Activated naive CD4-positive, alpha-beta T cell treated with anti-CD3 and anti-CD28 coated beads, Interleukin-2, amount 10 ng/mL, durations not matched to agents 7 days and 5 days (primary cell): Measurements from ENCODE around the gene UGP2.
"Not testable (repeated sequence)": the region's sequence is repeated elsewhere in the genome, so short reads cannot be mapped to it uniquely, and the experiment has no call there.

Experiments used
- CTCF ChIA-PET: fragments of 350-600 bp; sonication (Branson Sonifier 250); formaldehyde crosslinking; loops from one replicate; lab custom pipeline; 2021; ENCODE audit warnings: antibody characterized with exemption; lab: Charles Lee
- DNase-seq: peaks from one replicate; pipeline ENCODE4 v3.0.0-alpha.2; 2020
- H3K27ac Mint-ChIP-seq: one replicate; pipeline ENCODE4 v1.8.0; 2021; ENCODE audit warnings: mild to moderate bottlenecking, moderate library complexity, mixed read lengths
- H3K27me3 Mint-ChIP-seq: one replicate; pipeline ENCODE4 v1.8.0; 2021; ENCODE audit warnings: mild to moderate bottlenecking, mixed read lengths
- H3K36me3 Mint-ChIP-seq: one replicate; pipeline ENCODE4 v1.8.0; 2021; ENCODE audit warnings: mixed read lengths
- H3K4me1 Mint-ChIP-seq: one replicate; pipeline ENCODE4 v1.8.0; 2021; ENCODE audit warnings: mixed read lengths
- H3K4me3 Mint-ChIP-seq: one replicate; pipeline ENCODE4 v1.8.0; 2021; ENCODE audit warnings: mild to moderate bottlenecking, moderate library complexity, mixed read lengths
- H3K9me3 Mint-ChIP-seq: one replicate; pipeline ENCODE4 v1.8.0; 2021; ENCODE audit warnings: mixed read lengths

The UGP2 gene

GRCh38 chr2:63841254-63842022, at the start of gene UGP2:
Gene UGP2 (plus strand): TSS chr2:63841896. CDS start chr2:63842186, 290 bp downstream.
- H3K9me3 Mint-ChIP-seq: no peaks in the 10 kb centered on the region
- peaks cover 51% of the 10 kb centered on the region for H3K36me3 Mint-ChIP-seq
- peak; percentile 94 for DNase-seq
- peak within 1 kb of the TSS; percentile 95 for H3K4me3 Mint-ChIP-seq
- H3K27ac Mint-ChIP-seq: peak within 1 kb of the TSS; percentile 100
- H3K4me1 Mint-ChIP-seq: peaks cover 54% of the 10 kb centered on the region
- peaks cover 9% of the 10 kb centered on the region for H3K27me3 Mint-ChIP-seq
- CTCF ChIA-PET: interaction anchor here (0.9 to 3.6 kb wide), 5 partner anchors 11 to 150 kb away, joined by 3 to 32 read pairs (median 6); no protein-coding TSS in a partner anchor

DNA sequence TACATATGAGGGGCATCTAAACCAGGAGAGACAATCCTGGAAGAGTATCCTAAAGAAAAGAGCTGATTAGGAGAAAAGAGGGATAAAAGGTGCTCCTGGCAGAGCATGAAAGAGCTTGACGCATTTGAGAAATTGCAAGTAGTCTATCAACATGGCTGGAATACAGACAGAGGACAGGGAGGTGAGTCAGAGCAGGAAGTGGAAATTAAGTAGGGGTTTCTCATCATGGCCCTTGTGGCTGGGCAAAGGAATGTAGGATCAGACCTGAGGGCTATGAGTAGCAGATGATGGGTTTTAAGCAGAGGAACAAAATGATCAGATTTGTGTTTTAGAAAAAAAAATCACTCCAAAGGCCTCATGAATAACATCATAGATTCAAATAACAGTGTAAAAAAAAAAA, 49.2 kb upstream of the UGP2 start:
- peaks cover 9% of the 10 kb centered on the region for H3K27me3 Mint-ChIP-seq
- H3K9me3 Mint-ChIP-seq: peaks cover 2% of the 10 kb centered on the region
- no peak overlapping the region for H3K27ac Mint-ChIP-seq
- no peak for DNase-seq
- CTCF ChIA-PET: no interaction called here
- H3K4me3 Mint-ChIP-seq: no peak overlapping the region
- no peaks in the 10 kb centered on the region for H3K36me3 Mint-ChIP-seq
- H3K4me1 Mint-ChIP-seq: no peaks in the 10 kb centered on the region

DNA sequence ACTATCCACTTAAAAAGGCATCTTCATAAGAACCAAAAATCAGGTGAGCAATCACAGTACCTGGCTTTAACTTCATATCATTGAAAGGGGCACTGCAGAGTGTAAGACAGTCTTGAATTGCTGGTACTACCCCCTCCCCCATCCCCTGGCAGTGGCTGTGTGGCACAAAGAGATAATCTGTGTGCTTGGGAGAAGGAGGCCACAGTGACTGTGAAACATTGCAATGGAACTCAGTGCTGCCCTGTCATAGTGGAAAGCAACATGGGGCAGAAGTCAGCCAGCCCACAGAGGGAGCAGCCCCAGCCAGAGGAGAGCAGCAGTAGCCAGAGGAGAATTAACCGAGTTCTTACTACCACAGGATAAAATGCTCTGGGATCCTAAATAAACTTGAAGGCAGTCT, 45.3 kb upstream of the UGP2 start:
- no peak overlapping the region for H3K27ac Mint-ChIP-seq
- no peaks in the 10 kb centered on the region for H3K36me3 Mint-ChIP-seq
- DNase-seq: no peak
- H3K27me3 Mint-ChIP-seq: peaks cover 9% of the 10 kb centered on the region
- H3K4me3 Mint-ChIP-seq: no peak overlapping the region
- H3K4me1 Mint-ChIP-seq: no peaks in the 10 kb centered on the region
- H3K9me3 Mint-ChIP-seq: peaks cover 2% of the 10 kb centered on the region
- CTCF ChIA-PET: no interaction called here

GRCh38 chr2:63796796-63797195, 44.9 kb upstream of the UGP2 start:
- Mint-ChIP-seq H3K36me3 (no peaks in the 10 kb centered on the region), H3K4me3 (no peak overlapping the region), H3K9me3 (peaks cover 2% of the 10 kb centered on the region), H3K27me3 (peaks cover 9% of the 10 kb centered on the region), H3K27ac (no peak overlapping the region), H3K4me1 (no peaks in the 10 kb centered on the region)
- DNase-seq: no peak
- CTCF ChIA-PET: no interaction called here

DNA sequence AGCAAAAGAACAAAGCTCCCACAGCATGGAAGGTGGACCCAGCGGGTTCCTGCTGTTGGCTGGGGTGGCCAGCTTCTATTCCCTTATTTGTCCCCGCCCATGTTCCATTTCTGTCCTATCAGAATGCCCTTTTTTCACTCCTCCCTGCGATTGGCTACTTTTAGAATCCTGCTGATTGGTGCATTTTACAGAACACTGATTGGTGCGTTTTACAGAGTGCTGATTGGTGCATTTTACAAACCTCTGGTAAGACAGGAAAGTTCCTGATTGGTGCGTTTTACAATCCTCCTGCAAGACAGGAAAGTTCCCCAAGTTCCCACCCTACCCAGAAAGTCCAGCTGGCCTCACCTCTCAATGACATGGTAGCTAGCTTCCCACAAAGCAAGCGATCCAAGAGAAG, 40.2 kb upstream of the UGP2 start:
- CTCF ChIA-PET: no interaction called here
- Mint-ChIP-seq H3K27me3 (peaks cover 5% of the 10 kb centered on the region), H3K27ac (no peak overlapping the region), H3K4me3 (no peak overlapping the region), H3K9me3 (no peaks in the 10 kb centered on the region), H3K36me3 (no peaks in the 10 kb centered on the region), H3K4me1 (no peaks in the 10 kb centered on the region)
- no peak for DNase-seq

- Mint-ChIP-seq H3K9me3 (peaks cover 2% of the 10 kb centered on the region), H3K27me3 (no peaks in the 10 kb centered on the region), H3K4me1 (no peaks in the 10 kb centered on the region), H3K4me3 (no peak overlapping the region), H3K36me3 (no peaks in the 10 kb centered on the region), H3K27ac (no peak overlapping the region)
- no peak for DNase-seq
- CTCF ChIA-PET: no interaction called here
Measured at GRCh38 chr2:63805412-63805811, 36.3 kb upstream of the UGP2 start.

DNA sequence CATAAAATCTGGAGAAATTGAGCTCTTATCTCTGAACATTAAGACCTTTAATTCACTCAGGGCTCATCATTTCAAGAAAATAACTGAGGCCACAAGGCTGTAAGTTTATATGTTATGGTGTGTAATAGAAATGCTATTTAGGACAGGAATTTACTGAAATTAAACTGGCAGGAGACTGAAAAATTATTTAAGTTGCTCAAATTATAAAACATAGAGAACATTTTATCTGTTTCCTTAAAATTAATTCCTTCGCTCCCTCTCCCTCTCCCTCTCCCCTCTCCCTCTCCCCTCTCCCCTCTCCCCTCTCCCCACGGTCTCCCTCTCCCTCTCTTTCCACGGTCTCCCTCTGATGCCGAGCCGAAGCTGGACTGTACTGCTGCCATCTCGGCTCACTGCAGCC, 33.7 kb upstream of the UGP2 start:
- DNase-seq, H3K27ac Mint-ChIP-seq, H3K4me1 Mint-ChIP-seq, H3K36me3 Mint-ChIP-seq, H3K4me3 Mint-ChIP-seq, H3K27me3 Mint-ChIP-seq, CTCF ChIA-PET, H3K9me3 Mint-ChIP-seq: not testable (repeated sequence)

DNA sequence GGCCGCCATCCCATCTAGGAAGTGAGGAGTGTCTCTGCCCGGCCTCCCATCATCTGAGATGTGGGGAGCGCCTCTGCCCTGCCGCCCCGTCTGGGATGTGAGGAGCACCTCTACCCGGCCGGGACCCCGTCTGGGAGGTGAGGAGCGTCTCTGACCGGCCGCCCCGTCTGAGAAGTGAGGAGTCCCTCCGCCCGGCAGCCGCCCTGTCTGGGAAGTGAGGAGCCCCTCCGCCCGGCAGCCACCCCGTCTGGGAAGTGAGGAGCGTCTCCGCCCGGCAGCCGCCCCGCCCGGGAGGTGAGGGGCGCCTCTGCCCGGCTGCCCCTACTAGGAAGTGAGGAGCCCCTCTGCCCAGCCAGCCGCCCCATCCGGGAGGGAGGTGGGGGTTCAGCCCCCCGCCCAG, 32.8 kb upstream of the UGP2 start:
- H3K4me1 Mint-ChIP-seq, CTCF ChIA-PET, H3K27ac Mint-ChIP-seq, H3K9me3 Mint-ChIP-seq, DNase-seq, H3K27me3 Mint-ChIP-seq, H3K36me3 Mint-ChIP-seq, H3K4me3 Mint-ChIP-seq: not testable (repeated sequence)

DNA sequence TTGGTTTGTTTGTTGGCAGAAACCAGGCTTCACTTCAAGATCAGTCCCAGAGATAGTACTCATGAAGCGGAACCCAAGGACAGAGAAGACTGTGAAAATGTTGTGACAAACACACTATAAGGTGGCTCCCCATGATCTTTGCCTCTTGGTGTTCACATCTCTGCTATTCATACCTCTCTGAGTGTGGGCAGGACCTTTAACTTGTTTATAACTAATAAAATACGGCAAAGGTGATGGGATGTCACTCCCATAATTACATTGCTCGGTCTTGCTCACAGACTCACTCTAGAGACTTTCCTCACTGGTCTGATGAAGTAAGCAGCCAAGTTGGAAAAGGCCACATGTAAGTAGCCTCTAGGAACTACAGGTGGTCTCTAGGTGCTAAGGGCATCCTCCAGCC, 30.6 kb upstream of the UGP2 start:
- Mint-ChIP-seq H3K4me1 (no peaks in the 10 kb centered on the region), H3K36me3 (no peaks in the 10 kb centered on the region), H3K4me3 (no peak overlapping the region), H3K27ac (no peak overlapping the region), H3K27me3 (no peaks in the 10 kb centered on the region), H3K9me3 (peaks cover 2% of the 10 kb centered on the region)
- CTCF ChIA-PET: interaction anchor here (1.0 kb wide), 1 partner anchor 129 kb away, joined by 3 read pairs; no protein-coding TSS in a partner anchor
- DNase-seq: no peak

- CTCF ChIA-PET: interaction anchor here (1.0 kb wide), 1 partner anchor 130 kb away, joined by 3 read pairs; no protein-coding TSS in a partner anchor
- not testable (repeated sequence) for H3K9me3 Mint-ChIP-seq, H3K27me3 Mint-ChIP-seq
Measured at GRCh38 chr2:63811870-63812269, 29.8 kb upstream of the UGP2 start.

DNA sequence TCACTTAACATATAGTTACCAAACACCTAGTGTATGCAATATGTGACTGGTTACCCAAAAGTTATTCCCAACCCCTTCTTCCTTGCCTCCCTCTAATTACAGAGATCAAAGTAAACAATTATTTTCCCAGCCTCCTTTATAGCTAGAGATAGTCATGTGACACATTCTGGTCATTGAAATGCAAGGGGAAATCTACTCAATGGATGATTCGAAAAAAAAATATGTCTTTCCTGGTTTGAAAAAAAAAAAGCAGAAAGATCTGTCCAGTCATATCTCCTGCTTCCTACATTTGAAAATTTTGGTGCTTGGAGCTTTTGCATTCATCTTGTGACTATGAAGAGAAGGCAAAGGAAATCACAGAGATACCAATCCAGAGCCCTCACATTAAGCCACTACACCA, 27.6 kb upstream of the UGP2 start:
- CTCF ChIA-PET: no interaction called here

More at GRCh38 chr2:63811870-63812269, 29.8 kb upstream of the UGP2 start:
- not testable (repeated sequence) for H3K4me1 Mint-ChIP-seq, H3K4me3 Mint-ChIP-seq, H3K27ac Mint-ChIP-seq, DNase-seq, H3K36me3 Mint-ChIP-seq

GRCh38 chr2:63817382-63817781, 24.3 kb upstream of the UGP2 start:
- Mint-ChIP-seq H3K27me3 (peaks cover 11% of the 10 kb centered on the region), H3K36me3 (no peaks in the 10 kb centered on the region), H3K27ac (no peak overlapping the region), H3K9me3 (no peaks in the 10 kb centered on the region), H3K4me1 (no peaks in the 10 kb centered on the region), H3K4me3 (no peak overlapping the region)
- no peak for DNase-seq
- CTCF ChIA-PET: no interaction called here

More for the DNA sequence above, 27.6 kb upstream of the UGP2 start:
- H3K27me3 Mint-ChIP-seq: peaks cover 6% of the 10 kb centered on the region
- no peak for DNase-seq
- H3K36me3 Mint-ChIP-seq: no peaks in the 10 kb centered on the region
- H3K4me1 Mint-ChIP-seq: no peaks in the 10 kb centered on the region
- no peak overlapping the region for H3K27ac Mint-ChIP-seq
- no peak overlapping the region for H3K4me3 Mint-ChIP-seq
- no peaks in the 10 kb centered on the region for H3K9me3 Mint-ChIP-seq

- Mint-ChIP-seq H3K9me3 (no peaks in the 10 kb centered on the region), H3K27me3 (peaks cover 11% of the 10 kb centered on the region), H3K36me3 (no peaks in the 10 kb centered on the region), H3K27ac (no peak overlapping the region), H3K4me3 (no peak overlapping the region), H3K4me1 (no peaks in the 10 kb centered on the region)
- CTCF ChIA-PET: no interaction called here
- no peak for DNase-seq
Measured at GRCh38 chr2:63818271-63818670, 23.4 kb upstream of the UGP2 start.

GRCh38 chr2:63819256-63819655, 22.4 kb upstream of the UGP2 start:
- no peaks in the 10 kb centered on the region for H3K9me3 Mint-ChIP-seq
- no peaks in the 10 kb centered on the region for H3K36me3 Mint-ChIP-seq
- no peak overlapping the region for H3K27ac Mint-ChIP-seq
- CTCF ChIA-PET: interaction anchor here (1.7 kb wide), 1 partner anchor 120 kb away, joined by 5 read pairs; no protein-coding TSS in a partner anchor
- DNase-seq: no peak
- no peaks in the 10 kb centered on the region for H3K4me1 Mint-ChIP-seq
- no peak overlapping the region for H3K4me3 Mint-ChIP-seq
- peaks cover 14% of the 10 kb centered on the region for H3K27me3 Mint-ChIP-seq
